ENCODE data around the gene STK39.

STK39 gene

DNA sequence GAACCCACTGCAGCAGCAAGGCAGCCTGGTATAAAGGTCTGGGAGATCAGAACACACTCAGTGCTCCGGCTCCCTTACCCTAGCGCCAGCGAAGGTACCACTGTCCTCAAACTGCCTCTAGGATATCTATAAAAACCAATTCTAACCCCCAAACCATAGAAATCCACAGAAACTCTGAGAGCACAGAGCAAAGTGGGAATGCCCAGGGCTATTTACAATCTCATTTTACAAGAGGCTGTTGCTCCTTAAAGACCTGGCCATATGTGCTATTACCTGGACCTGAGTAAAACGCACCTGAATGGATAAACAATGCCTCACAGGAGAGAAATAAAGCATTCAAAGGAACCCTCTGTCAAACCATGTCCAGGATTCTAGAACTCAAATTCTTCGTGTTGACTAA lies 4.3 kb downstream of the STK39 start:
- H3K4me3 ChIP-seq (ENCODE audit: low read length) = no peak overlapping the region
- no CpG with 5 or more reads among the region's 5 CpGs for WGBS (ENCODE audit: insufficient coverage, insufficient read length)
- H3K27me3 ChIP-seq (ENCODE audit: control insufficient read depth, insufficient read depth, low read length) = no peaks in the 10 kb centered on the region
- H3K36me3 ChIP-seq (ENCODE audit: control insufficient read depth, insufficient read depth, low read length) = no peaks in the 10 kb centered on the region
- no peak overlapping the region for H3K27ac ChIP-seq (ENCODE audit: low read length)
- no peak for DNase-seq (ENCODE audit: low read depth, low spot score)
- H3K9me3 ChIP-seq (ENCODE audit: control insufficient read depth, insufficient read depth, low read length) = no peaks in the 10 kb centered on the region
- H3K4me1 ChIP-seq (ENCODE audit: control insufficient read depth, insufficient read depth, low read length) = peaks cover 5% of the 10 kb centered on the region; the same call in 1 of the 2 replicates

DNA sequence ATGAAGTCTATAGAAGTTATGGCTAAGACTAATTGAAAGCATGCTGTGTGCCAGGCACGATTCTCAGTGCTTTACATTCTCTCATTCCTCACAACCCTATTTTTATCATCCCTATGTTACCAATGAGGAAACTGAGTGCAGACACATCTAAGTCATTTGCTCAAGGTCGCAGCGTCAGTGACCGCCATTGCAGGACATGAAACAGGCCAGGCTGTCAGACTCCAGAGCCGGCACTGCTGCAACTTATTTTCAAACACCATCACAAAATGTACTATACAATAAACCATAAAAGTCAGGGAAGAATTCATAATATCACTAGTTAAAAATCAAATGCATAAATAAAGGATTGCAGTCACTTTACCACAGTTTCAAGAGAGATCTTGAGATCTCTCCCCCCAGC lies 5.6 kb downstream of the STK39 start:
- Histone ChIP-seq H3K27me3 (ENCODE audit: control insufficient read depth, insufficient read depth, low read length) (no peaks in the 10 kb centered on the region), H3K36me3 (ENCODE audit: control insufficient read depth, insufficient read depth, low read length) (no peaks in the 10 kb centered on the region), H3K27ac (ENCODE audit: low read length) (no peak overlapping the region), H3K9me3 (ENCODE audit: control insufficient read depth, insufficient read depth, low read length) (no peaks in the 10 kb centered on the region), H3K4me3 (ENCODE audit: low read length) (no peak overlapping the region), H3K4me1 (ENCODE audit: control insufficient read depth, insufficient read depth, low read length) (peaks cover 5% of the 10 kb centered on the region; the same call in 1 of the 2 replicates)
- WGBS (ENCODE audit: insufficient coverage, insufficient read length) = no CpG with 5 or more reads among the region's 5 CpGs
- no peak for DNase-seq (ENCODE audit: low read depth, low spot score)

DNA sequence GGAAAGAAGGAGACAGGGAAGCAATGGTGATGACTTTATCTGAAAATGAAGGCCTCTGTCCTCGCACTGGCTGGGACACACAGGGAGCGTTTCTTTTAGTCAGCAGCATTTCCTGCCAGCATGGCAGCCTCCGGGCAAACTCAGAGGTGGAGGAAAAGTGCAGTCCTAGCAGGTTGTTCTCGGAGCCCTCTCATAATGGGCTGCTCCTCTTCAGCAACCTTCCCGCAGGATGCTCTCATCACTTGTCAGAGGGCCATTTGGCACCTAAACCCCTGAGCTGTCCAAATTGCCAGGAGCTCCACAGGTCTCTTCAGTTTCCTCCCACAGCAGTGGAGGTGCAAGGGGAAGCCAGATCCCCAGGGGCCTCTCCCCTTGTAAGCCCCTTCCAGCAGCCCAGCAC lies 6.2 kb downstream of the STK39 start:
- Histone ChIP-seq H3K36me3 (ENCODE audit: control insufficient read depth, insufficient read depth, low read length) (no peaks in the 10 kb centered on the region), H3K4me3 (ENCODE audit: low read length) (no peak overlapping the region), H3K27me3 (ENCODE audit: control insufficient read depth, insufficient read depth, low read length) (no peaks in the 10 kb centered on the region), H3K9me3 (ENCODE audit: control insufficient read depth, insufficient read depth, low read length) (no peaks in the 10 kb centered on the region), H3K27ac (ENCODE audit: low read length) (no peak overlapping the region), H3K4me1 (ENCODE audit: control insufficient read depth, insufficient read depth, low read length) (peaks cover 5% of the 10 kb centered on the region; the same call in 1 of the 2 replicates)
- no peak for DNase-seq (ENCODE audit: low read depth, low spot score)
- no CpG with 5 or more reads among the region's 5 CpGs for WGBS (ENCODE audit: insufficient coverage, insufficient read length)

DNA sequence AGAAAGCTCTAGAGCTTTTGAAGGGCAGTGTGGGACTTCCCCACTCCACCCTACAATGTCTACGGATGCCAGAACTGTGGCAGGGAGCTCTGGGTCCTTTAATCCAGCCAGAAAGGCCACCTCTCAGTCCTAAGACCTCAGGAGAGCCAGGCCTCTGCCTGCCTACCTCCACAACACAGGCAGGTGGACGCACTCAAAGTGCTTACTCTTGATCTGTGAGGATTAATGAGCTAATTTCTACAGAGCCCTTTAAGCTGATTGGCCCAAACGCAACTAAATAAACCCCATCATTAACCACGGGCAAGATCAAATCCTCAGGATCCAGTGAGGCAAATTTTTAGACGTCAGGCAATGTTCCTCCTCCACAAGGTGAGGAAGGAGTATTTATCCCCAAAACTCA lies 8.1 kb downstream of the STK39 start:
- H3K27me3 ChIP-seq (ENCODE audit: control insufficient read depth, insufficient read depth, low read length) = no peaks in the 10 kb centered on the region
- no peak for DNase-seq (ENCODE audit: low read depth, low spot score)
- H3K4me3 ChIP-seq (ENCODE audit: low read length) = no peak overlapping the region
- H3K4me1 ChIP-seq (ENCODE audit: control insufficient read depth, insufficient read depth, low read length) = peaks cover 5% of the 10 kb centered on the region; the same call in 1 of the 2 replicates
- no peak overlapping the region for H3K27ac ChIP-seq (ENCODE audit: low read length)
- H3K9me3 ChIP-seq (ENCODE audit: control insufficient read depth, insufficient read depth, low read length) = no peaks in the 10 kb centered on the region
- no CpG with 5 or more reads among the region's 5 CpGs for WGBS (ENCODE audit: insufficient coverage, insufficient read length)
- H3K36me3 ChIP-seq (ENCODE audit: control insufficient read depth, insufficient read depth, low read length) = no peaks in the 10 kb centered on the region

DNA sequence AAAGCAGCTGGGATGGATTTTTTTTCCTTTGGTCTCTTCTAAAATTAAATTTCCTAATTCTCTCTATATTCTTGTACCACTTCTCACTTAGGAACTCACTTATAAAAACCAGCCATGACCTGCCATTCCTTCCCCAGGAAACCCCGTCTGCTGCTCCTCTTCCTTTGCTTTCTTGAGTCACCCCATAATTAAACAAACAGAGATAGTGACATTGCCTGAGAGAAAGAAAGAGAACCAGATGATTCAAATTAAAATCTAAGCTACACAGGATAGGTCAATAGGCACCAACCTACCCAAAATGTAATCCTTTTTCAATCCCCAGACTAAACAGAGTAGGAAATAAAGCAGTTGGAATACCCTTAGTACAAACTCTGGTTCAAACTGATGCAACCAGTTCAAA lies 9.7 kb downstream of the STK39 start:
- no peaks in the 10 kb centered on the region for H3K27me3 ChIP-seq (ENCODE audit: control insufficient read depth, insufficient read depth, low read length)
- peaks cover 5% of the 10 kb centered on the region; the same call in 1 of the 2 replicates for H3K4me1 ChIP-seq (ENCODE audit: control insufficient read depth, insufficient read depth, low read length)
- DNase-seq (ENCODE audit: low read depth, low spot score) = no peak
- no peak overlapping the region for H3K27ac ChIP-seq (ENCODE audit: low read length)
- no CpG with 5 or more reads among the region's 1 CpG for WGBS (ENCODE audit: insufficient coverage, insufficient read length)
- H3K36me3 ChIP-seq (ENCODE audit: control insufficient read depth, insufficient read depth, low read length) = no peaks in the 10 kb centered on the region
- H3K4me3 ChIP-seq (ENCODE audit: low read length) = no peak overlapping the region
- no peaks in the 10 kb centered on the region for H3K9me3 ChIP-seq (ENCODE audit: control insufficient read depth, insufficient read depth, low read length)

DNA sequence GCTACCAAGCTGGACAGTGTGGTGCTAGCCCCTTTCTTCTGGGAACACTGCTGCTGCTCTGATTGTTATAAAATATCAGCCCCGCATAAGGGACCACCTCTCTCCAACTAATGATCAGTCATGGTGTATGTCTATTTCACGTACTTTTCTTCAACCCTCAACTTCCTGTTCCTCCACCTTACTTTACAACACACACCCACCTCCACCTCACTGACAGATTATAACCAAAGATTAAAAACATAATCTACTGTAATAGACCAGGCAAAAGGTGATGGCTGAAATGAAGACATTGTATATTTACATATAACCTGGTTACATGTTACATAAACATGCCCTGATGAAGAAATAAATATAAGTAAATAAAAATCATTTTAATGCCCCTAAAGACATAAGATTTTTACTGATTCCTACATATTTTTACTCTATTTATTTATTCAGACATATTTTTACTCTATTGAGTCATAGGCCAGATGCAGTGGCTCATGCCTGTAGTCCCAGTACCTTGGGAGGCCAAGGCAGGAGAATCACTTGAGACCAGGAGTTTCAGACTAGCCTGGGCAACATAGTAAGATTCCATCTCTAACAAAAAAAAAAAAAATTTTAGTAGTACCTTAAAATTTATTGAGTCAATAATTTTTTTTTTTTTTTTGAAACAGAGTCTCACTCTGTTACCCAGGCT lies 12.8 kb downstream of the STK39 start:
- Histone ChIP-seq H3K4me3 (ENCODE audit: low read length) (no peak overlapping the region), H3K4me1 (ENCODE audit: control insufficient read depth, insufficient read depth, low read length) (peaks cover 1% of the 10 kb centered on the region; the same call in 1 of the 2 replicates), H3K36me3 (ENCODE audit: control insufficient read depth, insufficient read depth, low read length) (no peaks in the 10 kb centered on the region), H3K27ac (ENCODE audit: low read length) (no peak overlapping the region), H3K27me3 (ENCODE audit: control insufficient read depth, insufficient read depth, low read length) (no peaks in the 10 kb centered on the region), H3K9me3 (ENCODE audit: control insufficient read depth, insufficient read depth, low read length) (no peaks in the 10 kb centered on the region)
- DNase-seq (ENCODE audit: low read depth, low spot score) = no peak
- WGBS (ENCODE audit: insufficient coverage, insufficient read length) = 100% methylated on average over 1 of the region's 2 CpGs

DNA sequence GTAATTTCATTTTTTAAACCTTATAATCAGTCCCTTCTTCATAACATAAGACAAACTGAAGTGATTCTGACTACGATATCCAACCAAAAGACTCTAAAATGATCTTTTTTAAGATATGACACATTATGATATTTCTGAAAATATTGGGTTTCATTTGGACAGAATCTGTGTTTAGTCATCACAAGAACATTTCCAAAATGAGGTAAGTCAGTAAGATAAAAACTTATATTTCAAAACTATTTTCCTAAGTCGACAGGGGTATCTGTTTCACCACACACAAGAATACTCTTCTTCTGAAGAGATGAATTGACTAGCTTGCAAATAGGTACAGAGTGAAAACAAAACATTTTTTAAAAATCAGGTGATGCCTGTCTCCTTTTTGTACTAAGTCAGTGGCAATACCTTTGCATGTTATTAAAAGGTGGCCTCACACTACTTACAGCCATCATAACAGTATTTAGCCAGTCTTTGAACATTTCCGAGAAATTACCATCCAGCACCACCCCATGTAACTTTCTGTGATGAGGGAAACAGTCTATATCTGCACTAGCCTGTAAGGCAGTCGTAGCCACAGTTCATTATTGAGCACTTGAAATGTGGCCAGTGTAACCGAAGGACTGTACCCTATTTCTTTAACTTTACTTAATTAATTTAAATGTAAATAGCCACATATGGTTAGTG lies 13.5 kb downstream of the STK39 start:
- no peak overlapping the region for H3K27ac ChIP-seq (ENCODE audit: low read length)
- no peaks in the 10 kb centered on the region for H3K36me3 ChIP-seq (ENCODE audit: control insufficient read depth, insufficient read depth, low read length)
- WGBS (ENCODE audit: insufficient coverage, insufficient read length) = no CpG with 5 or more reads among the region's 5 CpGs
- no peaks in the 10 kb centered on the region for H3K27me3 ChIP-seq (ENCODE audit: control insufficient read depth, insufficient read depth, low read length)
- H3K4me1 ChIP-seq (ENCODE audit: control insufficient read depth, insufficient read depth, low read length) = no peaks in the 10 kb centered on the region
- DNase-seq (ENCODE audit: low read depth, low spot score) = no peak
- H3K4me3 ChIP-seq (ENCODE audit: low read length) = no peak overlapping the region
- H3K9me3 ChIP-seq (ENCODE audit: control insufficient read depth, insufficient read depth, low read length) = no peaks in the 10 kb centered on the region

DNA sequence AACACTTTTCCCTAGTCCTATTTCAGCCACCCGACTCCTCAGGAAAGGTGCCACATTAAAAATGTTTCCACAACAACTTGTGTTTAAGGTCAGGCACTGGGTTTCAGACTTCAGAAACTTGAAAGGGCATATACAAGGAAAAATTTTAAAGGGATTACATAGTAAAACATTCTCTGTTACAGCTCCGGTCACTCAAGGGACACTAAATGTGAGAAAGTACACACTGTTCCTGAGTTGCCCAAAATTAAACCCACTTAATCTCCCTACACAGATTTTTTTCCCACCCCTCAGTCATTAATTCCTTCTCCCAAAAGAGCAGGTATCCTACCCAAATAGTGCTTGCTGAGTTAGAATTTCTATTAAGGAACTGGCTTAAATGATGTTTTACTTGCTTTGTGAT lies 14.2 kb downstream of the STK39 start:
- Histone ChIP-seq H3K4me3 (ENCODE audit: low read length) (no peak overlapping the region), H3K27me3 (ENCODE audit: control insufficient read depth, insufficient read depth, low read length) (no peaks in the 10 kb centered on the region), H3K9me3 (ENCODE audit: control insufficient read depth, insufficient read depth, low read length) (no peaks in the 10 kb centered on the region), H3K4me1 (ENCODE audit: control insufficient read depth, insufficient read depth, low read length) (no peaks in the 10 kb centered on the region), H3K36me3 (ENCODE audit: control insufficient read depth, insufficient read depth, low read length) (no peaks in the 10 kb centered on the region), H3K27ac (ENCODE audit: low read length) (no peak overlapping the region)
- no CpG with 5 or more reads among the region's 2 CpGs for WGBS (ENCODE audit: insufficient coverage, insufficient read length)
- no peak for DNase-seq (ENCODE audit: low read depth, low spot score)

DNA sequence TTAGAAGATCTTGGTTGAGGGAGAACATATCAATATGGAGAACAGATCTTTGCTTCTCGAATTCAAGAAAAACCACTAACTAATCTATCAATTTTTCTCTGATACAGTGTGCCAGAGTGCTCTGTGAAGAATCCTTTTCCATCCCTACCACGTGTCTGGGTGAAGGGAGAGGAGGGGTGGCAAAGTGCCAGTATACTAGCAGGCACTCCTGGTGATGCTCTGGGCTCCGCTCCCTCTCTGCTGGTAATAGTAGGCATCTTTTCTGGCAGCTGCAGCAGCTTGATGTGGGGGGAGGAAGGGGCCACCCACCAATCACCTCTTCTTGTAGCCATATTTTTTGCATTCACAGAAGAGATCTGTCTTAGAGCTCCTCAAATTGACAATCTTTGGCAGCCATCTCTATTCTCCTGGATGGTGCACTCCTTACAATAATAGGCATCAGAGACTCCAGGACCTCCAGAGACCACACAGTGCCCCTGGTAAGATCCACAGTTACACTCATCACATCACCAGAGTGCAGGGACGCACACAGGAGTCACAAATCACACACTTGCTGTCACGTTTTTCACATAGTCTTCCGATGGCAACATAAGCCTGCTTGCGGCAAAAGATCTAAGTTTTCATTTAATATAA lies 15.7 kb downstream of the STK39 start:
- Histone ChIP-seq H3K9me3 (ENCODE audit: control insufficient read depth, insufficient read depth, low read length) (no peaks in the 10 kb centered on the region), H3K27ac (ENCODE audit: low read length) (no peak overlapping the region), H3K4me1 (ENCODE audit: control insufficient read depth, insufficient read depth, low read length) (no peaks in the 10 kb centered on the region), H3K36me3 (ENCODE audit: control insufficient read depth, insufficient read depth, low read length) (no peaks in the 10 kb centered on the region), H3K4me3 (ENCODE audit: low read length) (no peak overlapping the region), H3K27me3 (ENCODE audit: control insufficient read depth, insufficient read depth, low read length) (no peaks in the 10 kb centered on the region)
- WGBS (ENCODE audit: insufficient coverage, insufficient read length) = no CpG with 5 or more reads among the region's 7 CpGs
- no peak for DNase-seq (ENCODE audit: low read depth, low spot score)

DNA sequence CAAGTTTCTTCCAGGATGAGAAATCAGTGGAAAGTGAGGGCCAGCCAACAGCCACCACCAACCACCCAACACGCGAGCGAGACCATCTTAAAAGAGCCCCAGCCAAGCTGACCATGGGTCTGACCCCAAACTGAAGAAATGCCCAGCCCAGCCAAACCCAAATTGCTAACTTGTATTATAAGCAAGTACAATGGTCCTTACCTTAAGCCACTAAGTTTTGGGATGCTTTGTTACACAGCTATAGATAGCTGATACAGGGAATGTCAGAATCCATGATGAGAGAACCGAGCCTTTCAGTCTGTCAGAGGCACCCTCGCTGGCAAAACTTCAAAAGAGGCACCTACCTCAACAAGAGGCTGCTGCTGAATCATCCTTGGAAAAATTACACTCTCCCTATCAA lies 17.0 kb downstream of the STK39 start:
- H3K27ac ChIP-seq (ENCODE audit: low read length) = no peak overlapping the region
- DNase-seq (ENCODE audit: low read depth, low spot score) = no peak
- H3K4me3 ChIP-seq (ENCODE audit: low read length) = no peak overlapping the region
- H3K36me3 ChIP-seq (ENCODE audit: control insufficient read depth, insufficient read depth, low read length) = no peaks in the 10 kb centered on the region
- no peaks in the 10 kb centered on the region for H3K9me3 ChIP-seq (ENCODE audit: control insufficient read depth, insufficient read depth, low read length)
- WGBS (ENCODE audit: insufficient coverage, insufficient read length) = no CpG with 5 or more reads among the region's 5 CpGs
- no peaks in the 10 kb centered on the region for H3K27me3 ChIP-seq (ENCODE audit: control insufficient read depth, insufficient read depth, low read length)
- H3K4me1 ChIP-seq (ENCODE audit: control insufficient read depth, insufficient read depth, low read length) = no peaks in the 10 kb centered on the region
